ENCODE measurements around the gene DPT. TPM values are rescaled to one million over a fixed set of nuclear protein-coding genes. Genes with fewer than 3 reads are reported as not detected.

DPT gene
- total and polyA plus RNA-seq, 2 of the 4 experiments (the other 2 are of a cell fraction) = not detected

DNA sequence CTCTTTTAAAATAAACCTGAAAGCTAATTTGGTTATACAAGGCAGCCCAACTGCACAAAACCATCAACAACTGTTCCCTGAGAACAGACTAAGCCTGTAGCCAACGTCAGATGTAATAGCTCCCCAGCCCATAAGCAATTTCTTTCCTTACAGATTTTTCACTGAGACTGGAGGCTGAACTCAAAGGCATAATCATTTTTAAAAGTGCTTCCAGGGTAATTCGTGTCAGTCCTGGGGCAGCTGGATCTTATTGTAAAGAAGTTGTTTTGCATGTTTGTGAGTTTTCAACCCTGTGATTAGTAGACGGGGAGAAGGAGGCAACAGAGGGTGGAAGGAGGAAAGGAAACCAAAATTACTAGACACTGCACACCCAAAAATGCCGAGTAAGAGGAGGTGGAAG, 3.2 kb downstream of the DPT start:
- H2BK20ac ChIP-seq (ENCODE audit: low read depth, low read length) = no peak overlapping the region
- in situ Hi-C loops (cut with MboI; ENCODE audit: low sequenced_read_pairs) (no loop called here), dilution Hi-C loops (cut with HindIII; ENCODE audit: low sequenced_read_pairs, unreplicated experiment) (no loop called here), intact Hi-C loops (cut with micrococcal nuclease) (no loop called here)
- no TSS peak for BruUV-seq (replicated peaks)
- no peak overlapping the region for H3K4me3 ChIP-seq (ENCODE audit: insufficient read depth, low read depth, low read length)
- no peak overlapping the region for H3K27ac ChIP-seq (ENCODE audit: insufficient read depth, low read length)
- H3K9me3 ChIP-seq (ENCODE audit: control insufficient read depth, insufficient read depth, low read length) = no peaks in the 10 kb centered on the region
- H3K9ac ChIP-seq (ENCODE audit: low read depth, low read length) = no peak overlapping the region
- no peak overlapping the region for H2BK15ac ChIP-seq (ENCODE audit: low read depth, low read length)
- H4K8ac ChIP-seq (ENCODE audit: low read depth in 2 of 2, low read length in 2 of 2) = no peak overlapping the region
- ChIA-PET CTCF (no interaction called here), POLR2A (ENCODE audit: unreplicated experiment) (no interaction called here)
- H3K18ac ChIP-seq (ENCODE audit: low read depth, low read length) = no peak overlapping the region
- no peak overlapping the region for H4K5ac ChIP-seq (ENCODE audit: low read depth, low read length)
- H2AK9ac ChIP-seq (replicated peaks; ENCODE audit: low read depth, low read length, poor library complexity) = no peak overlapping the region
- no peak overlapping the region for H3K23ac ChIP-seq (ENCODE audit: low read depth, low read length)
- H4K20me1 ChIP-seq (ENCODE audit: insufficient read depth, low read length) = no peaks in the 10 kb centered on the region
- no peaks in the 10 kb centered on the region for H3K27me3 ChIP-seq (ENCODE audit: control insufficient read depth, insufficient read depth, low read length)
- no peaks in the 10 kb centered on the region for H3K9me1 ChIP-seq (ENCODE audit: insufficient read depth, low read length)
- H4K91ac ChIP-seq (ENCODE audit: insufficient read depth, low read depth, low read length) = no peak overlapping the region
- no peaks in the 10 kb centered on the region for H3K79me1 ChIP-seq (ENCODE audit: low read depth in 1 of 2, low read length in 2 of 2)
- H2AK5ac ChIP-seq (ENCODE audit: low read depth, low read length) = no peak overlapping the region
- H3K4me2 ChIP-seq (ENCODE audit: low read depth, low read length) = no peak overlapping the region
- no peak overlapping the region for H2BK5ac ChIP-seq (ENCODE audit: low read depth, low read length, poor library complexity, severe bottlenecking)
- H3K4me1 ChIP-seq (ENCODE audit: control insufficient read depth, insufficient read depth, low read length) = no peaks in the 10 kb centered on the region
- no peak overlapping the region for H3K56ac ChIP-seq (ENCODE audit: extremely low read depth, insufficient read depth, low read length)
- H2BK120ac ChIP-seq (ENCODE audit: low read depth, low read length) = no peak overlapping the region
- no peak for ATAC-seq (ENCODE audit: low read depth)
- DNase-seq = no peak
- H2AFZ ChIP-seq (replicated peaks; ENCODE audit: low read length, poor library complexity) = no peak overlapping the region
- H3K36me3 ChIP-seq (ENCODE audit: control insufficient read depth, insufficient read depth, low read length) = no peaks in the 10 kb centered on the region
- TF ChIP-seq MXI1 (IDR thresholded peaks at IDR 0.05; ENCODE audit: borderline replicate concordance, low read depth, low read length) (no peak), FOS (IDR thresholded peaks at IDR 0.05; ENCODE audit: low read depth, low read length) (no peak), RCOR1 (IDR thresholded peaks at IDR 0.05; ENCODE audit: insufficient replicate concordance, low read length) (no peak), SMC3 (IDR thresholded peaks at IDR 0.05; ENCODE audit: low read depth, low read length) (no peak), BHLHE40 (IDR thresholded peaks at IDR 0.05; ENCODE audit: low read depth, low read length) (no peak), MAFK (IDR thresholded peaks at IDR 0.05; ENCODE audit: low read depth, low read length) (no peak), RFX5 (IDR thresholded peaks at IDR 0.05; ENCODE audit: low read depth, low read length) (no peak), CEBPB (IDR thresholded peaks at IDR 0.05; ENCODE audit: low read depth, low read length) (no peak), MAZ (IDR thresholded peaks at IDR 0.05; ENCODE audit: borderline replicate concordance, low read depth, low read length) (no peak), CHD1 (IDR thresholded peaks at IDR 0.05; ENCODE audit: low read depth, low read length) (no peak), POLR2A (IDR thresholded peaks at IDR 0.05; ENCODE audit: low read depth, low read length) (no peak), RAD21 (IDR thresholded peaks at IDR 0.05; ENCODE audit: low read length) (no peak), NFE2L2 (IDR thresholded peaks at IDR 0.05; ENCODE audit: low read depth, low read length) (no peak)
- TF ChIP-seq, protein P1, sequence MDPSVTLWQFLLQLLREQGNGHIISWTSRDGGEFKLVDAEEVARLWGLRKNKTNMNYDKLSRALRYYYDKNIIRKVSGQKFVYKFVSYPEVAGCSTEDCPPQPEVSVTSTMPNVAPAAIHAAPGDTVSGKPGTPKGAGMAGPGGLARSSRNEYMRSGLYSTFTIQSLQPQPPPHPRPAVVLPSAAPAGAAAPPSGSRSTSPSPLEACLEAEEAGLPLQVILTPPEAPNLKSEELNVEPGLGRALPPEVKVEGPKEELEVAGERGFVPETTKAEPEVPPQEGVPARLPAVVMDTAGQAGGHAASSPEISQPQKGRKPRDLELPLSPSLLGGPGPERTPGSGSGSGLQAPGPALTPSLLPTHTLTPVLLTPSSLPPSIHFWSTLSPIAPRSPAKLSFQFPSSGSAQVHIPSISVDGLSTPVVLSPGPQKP (IDR thresholded peaks at IDR 0.05; ENCODE audit: borderline replicate concordance, low read depth, low read length) = no peak
- TF ChIP-seq, protein P2, sequence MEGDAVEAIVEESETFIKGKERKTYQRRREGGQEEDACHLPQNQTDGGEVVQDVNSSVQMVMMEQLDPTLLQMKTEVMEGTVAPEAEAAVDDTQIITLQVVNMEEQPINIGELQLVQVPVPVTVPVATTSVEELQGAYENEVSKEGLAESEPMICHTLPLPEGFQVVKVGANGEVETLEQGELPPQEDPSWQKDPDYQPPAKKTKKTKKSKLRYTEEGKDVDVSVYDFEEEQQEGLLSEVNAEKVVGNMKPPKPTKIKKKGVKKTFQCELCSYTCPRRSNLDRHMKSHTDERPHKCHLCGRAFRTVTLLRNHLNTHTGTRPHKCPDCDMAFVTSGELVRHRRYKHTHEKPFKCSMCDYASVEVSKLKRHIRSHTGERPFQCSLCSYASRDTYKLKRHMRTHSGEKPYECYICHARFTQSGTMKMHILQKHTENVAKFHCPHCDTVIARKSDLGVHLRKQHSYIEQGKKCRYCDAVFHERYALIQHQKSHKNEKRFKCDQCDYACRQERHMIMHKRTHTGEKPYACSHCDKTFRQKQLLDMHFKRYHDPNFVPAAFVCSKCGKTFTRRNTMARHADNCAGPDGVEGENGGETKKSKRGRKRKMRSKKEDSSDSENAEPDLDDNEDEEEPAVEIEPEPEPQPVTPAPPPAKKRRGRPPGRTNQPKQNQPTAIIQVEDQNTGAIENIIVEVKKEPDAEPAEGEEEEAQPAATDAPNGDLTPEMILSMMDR (conservative IDR thresholded peaks at IDR 0.05; ENCODE audit: low read depth, low read length) = no peak
- TF ChIP-seq, protein P3, sequence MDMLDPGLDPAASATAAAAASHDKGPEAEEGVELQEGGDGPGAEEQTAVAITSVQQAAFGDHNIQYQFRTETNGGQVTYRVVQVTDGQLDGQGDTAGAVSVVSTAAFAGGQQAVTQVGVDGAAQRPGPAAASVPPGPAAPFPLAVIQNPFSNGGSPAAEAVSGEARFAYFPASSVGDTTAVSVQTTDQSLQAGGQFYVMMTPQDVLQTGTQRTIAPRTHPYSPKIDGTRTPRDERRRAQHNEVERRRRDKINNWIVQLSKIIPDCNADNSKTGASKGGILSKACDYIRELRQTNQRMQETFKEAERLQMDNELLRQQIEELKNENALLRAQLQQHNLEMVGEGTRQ (IDR thresholded peaks at IDR 0.05; ENCODE audit: low read depth, low read length) = no peak
- H3K14ac ChIP-seq (replicated peaks; ENCODE audit: low read depth, low read length) = no peak overlapping the region
- no peak overlapping the region for H3K4ac ChIP-seq (ENCODE audit: low read depth, low read length)
- no CpG with 5 or more reads among the region's 4 CpGs for WGBS, 2 experiments (ENCODE audit: extremely low coverage in 2 of 2, insufficient read length in 1 of 2)
